ENCODE results near the gene SPOCD1.

SPOCD1 gene

GRCh38 chr1:31839662-31840343 is 24.0 kb upstream of the SPOCD1 start:
- H3K4me3 ChIP-seq (ENCODE audit: low read depth, low read length), result no peak overlapping the region
- no peak for TF ChIP-seq CTCF (IDR thresholded peaks at IDR 0.05; ENCODE audit: borderline replicate concordance, insufficient read depth, low read depth, low read length)

- H3K4me3 ChIP-seq (ENCODE audit: low read depth, low read length), result no peak overlapping the region
- TF ChIP-seq CTCF (IDR thresholded peaks at IDR 0.05; ENCODE audit: borderline replicate concordance, insufficient read depth, low read depth, low read length), result no peak
Measured at GRCh38 chr1:31837451-31838158, 21.8 kb upstream of the SPOCD1 start.

DNA sequence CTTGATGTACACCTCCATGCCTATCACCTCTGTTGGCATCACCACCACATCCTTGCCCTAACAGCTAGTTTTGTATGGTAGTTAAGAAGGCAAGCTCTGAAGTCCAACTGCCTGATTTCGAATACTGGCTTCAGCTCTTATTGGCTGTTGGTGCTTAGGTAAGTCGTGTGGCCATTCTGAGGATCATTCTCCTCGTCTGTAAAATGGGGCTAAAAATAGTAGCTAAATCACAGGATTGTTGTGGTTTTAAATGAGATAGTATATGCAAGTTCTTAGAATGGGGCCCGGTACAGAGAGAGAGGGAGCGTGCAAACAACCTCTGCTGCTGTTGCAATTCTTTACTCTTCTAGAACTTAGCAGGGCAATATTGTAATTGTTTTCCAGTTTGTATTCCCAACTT is 20.8 kb upstream of the SPOCD1 start:
- no peak overlapping the region for H3K4me3 ChIP-seq (ENCODE audit: low read depth, low read length)
- TF ChIP-seq CTCF (IDR thresholded peaks at IDR 0.05; ENCODE audit: borderline replicate concordance, insufficient read depth, low read depth, low read length), result no peak

DNA sequence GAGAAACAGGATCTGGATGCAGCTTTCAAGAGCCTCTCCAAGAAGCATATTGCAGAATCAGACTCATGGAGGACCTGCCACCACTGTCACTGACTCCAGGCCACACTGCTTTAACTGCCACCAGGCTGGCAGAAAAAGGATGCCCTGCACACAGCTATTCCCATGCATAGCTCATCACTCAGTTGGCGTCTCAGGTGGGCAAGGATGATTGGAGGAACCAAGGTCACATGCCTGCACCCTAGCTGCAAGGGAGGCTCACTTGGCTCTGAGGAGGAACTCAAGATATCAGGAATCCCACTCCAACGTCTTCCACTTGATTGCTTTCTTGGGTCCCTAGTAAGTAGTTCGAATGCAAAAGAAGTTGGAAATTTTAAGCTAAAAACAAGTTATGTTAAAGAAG is 19.6 kb upstream of the SPOCD1 start:
- TF ChIP-seq CTCF (IDR thresholded peaks at IDR 0.05; ENCODE audit: borderline replicate concordance, insufficient read depth, low read depth, low read length), result no peak
- H3K4me3 ChIP-seq (ENCODE audit: low read depth, low read length), result no peak overlapping the region

DNA sequence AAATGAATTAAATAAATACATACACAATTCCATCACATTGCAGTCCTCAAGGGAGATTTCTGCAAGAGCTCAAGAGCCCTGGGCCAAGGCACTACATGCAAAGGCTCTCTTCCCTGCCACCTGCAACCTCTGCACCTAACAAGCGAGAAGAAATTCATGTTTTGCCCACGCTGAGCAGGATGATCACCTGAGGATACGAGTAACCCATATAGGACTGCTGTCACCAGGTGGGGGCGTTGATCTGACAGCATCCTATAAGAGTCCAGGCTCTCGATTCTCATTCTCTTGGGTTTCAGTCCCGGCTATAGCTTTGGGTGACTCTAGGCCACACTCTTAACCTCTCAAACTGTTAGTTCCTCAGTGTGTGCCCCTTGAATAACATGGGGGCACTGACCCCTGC is 18.7 kb upstream of the SPOCD1 start:
- no peak overlapping the region for H3K4me3 ChIP-seq (ENCODE audit: low read depth, low read length)
- peak; percentile 31; the same call in 1 of the 2 replicates for TF ChIP-seq CTCF (IDR thresholded peaks at IDR 0.05; ENCODE audit: borderline replicate concordance, insufficient read depth, low read depth, low read length)

- TF ChIP-seq CTCF (IDR thresholded peaks at IDR 0.05; ENCODE audit: borderline replicate concordance, insufficient read depth, low read depth, low read length), result no peak
- no peak overlapping the region for H3K4me3 ChIP-seq (ENCODE audit: low read depth, low read length)
Measured at GRCh38 chr1:31831397-31832378, 15.9 kb upstream of the SPOCD1 start.
